HTR-8/SVneo (cell line): ENCODE data around the gene OTC.

Experiments
- DNase-seq: peaks from one replicate; pipeline ENCODE4 v3.0.0; 2011; ENCODE audit warnings: low spot score, mixed read lengths; ENCODE audit not compliant: insufficient read length
- FAIRE-seq: peaks from 2 replicates; lab custom pipeline; 2011; peaks lifted over from hg19 to GRCh38; lab: Jason Lieb, UNC

Gene OTC

GRCh38 chrX:38458071-38458470, 105.7 kb downstream of the OTC start:
- no peak for DNase-seq
- FAIRE-seq: no peak

GRCh38 chrX:38462257-38462656, 109.9 kb downstream of the OTC start:
- no peak for FAIRE-seq

DNA sequence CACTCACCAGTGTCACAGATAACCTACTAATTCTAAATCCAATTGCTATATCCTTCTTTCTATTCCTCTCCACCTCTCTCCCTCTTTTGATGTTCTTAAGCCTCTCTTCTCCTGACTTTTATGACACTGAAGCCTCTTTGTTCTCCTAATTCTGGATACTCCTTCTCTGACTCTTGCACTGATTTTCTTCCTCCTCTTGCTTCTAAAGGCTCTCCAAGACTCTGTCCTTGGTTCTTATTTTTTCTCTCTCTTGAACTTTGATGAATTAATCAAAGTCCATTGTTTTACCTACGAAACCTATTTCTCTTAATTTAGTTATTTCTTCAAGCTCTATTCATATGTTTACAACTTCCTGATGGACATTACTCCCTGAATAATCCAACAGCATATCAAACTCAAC, 113.3 kb downstream of the OTC start:
- DNase-seq (no peak), FAIRE-seq (no peak)

More at GRCh38 chrX:38462257-38462656, 109.9 kb downstream of the OTC start:
- DNase-seq: no peak

DNA sequence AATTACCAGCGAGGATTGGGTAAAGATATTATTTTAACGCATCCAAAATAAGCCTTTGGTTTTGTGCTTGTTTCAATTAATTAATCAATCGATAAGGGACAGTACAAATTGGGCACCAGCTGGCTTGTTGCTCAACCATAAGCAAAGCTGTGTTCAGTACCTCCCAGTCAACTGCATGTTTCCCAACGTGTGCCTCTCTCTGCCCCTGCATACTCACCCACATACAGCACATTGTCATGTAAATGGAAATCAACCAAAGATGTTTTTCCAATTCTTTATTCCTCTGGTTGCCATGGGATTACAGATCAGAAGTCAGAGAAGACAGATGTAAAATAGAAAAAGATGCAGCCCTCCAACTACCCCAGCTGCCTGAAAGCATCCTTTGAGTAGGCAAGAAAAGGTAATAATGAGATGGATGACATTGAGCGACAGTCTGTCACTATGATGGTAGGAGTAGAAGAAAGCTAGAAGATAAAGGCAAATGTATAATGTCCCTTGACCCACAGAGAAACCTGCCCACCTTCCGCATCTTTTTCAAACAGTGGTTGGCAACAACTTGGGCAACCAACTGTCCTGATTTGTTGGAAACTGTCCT, 116.3 kb downstream of the OTC start:
- DNase-seq (no peak), FAIRE-seq (no peak)
